ENCODE results near the gene EMILIN2. TPM values are rescaled to one million over a fixed set of nuclear protein-coding genes. Genes with fewer than 3 reads are reported as not detected.

EMILIN2 gene
- total and polyA plus RNA-seq, 9 of the 15 experiments (the other 6 are each of a cell fraction or from before 2014, with no cell fraction given) = 0.01 to 0.40 (median 0.19) TPM

DNA sequence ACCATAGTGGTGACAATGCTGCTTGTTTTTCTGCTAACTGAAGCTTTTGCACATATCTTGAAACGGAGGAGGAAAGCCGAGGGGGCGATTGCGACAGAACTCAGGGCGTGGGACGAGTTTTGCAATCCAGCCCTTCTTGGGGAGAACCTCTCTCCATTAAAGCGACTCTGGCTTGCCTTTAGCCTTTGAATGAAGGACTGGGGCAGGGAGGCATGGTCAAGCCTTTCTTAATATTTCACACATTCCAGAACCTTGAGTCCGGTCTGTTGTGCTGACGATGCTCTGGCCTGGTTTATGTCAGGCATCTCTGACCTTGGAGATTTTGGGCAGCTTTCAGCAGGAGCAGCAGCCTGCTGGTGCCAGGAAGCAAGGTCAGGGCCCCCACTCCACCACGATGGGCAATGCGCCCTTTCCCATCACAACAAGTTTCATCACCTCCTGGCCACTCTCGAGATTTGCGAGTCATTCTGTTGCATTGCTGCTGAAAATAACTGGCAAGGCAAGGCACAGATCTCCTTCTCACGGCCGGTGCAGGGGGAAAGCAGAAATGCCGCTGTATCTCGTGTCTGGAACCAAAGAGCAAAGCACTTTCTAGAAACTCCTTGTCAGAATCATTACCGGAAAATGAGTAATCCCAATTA lies 10.8 kb downstream of the EMILIN2 start:
- Histone ChIP-seq H3K27ac (ENCODE audit: extremely low read depth, low read depth, low read length) (no peak overlapping the region), H3K9ac (ENCODE audit: insufficient read depth in 1 of 2, low read depth in 2 of 2, low read length in 2 of 2) (peak overlapping the region in 1 of 2 experiments; percentile 41; a peak in 2 of 4 replicates), H3K4me3 (no peak overlapping the region), H2AFZ (ENCODE audit: low read depth, low read length) (peak overlapping the region; percentile 53), H4K20me1 (replicated peaks; ENCODE audit: control insufficient read depth, insufficient read depth, low read length) (no peaks in the 10 kb centered on the region), H3K79me2 (ENCODE audit: control insufficient read depth, insufficient read depth, low read length) (no peaks in the 10 kb centered on the region), H3K27me3 (ENCODE audit: control insufficient read depth in 2 of 2, insufficient read depth in 2 of 2, low read length in 2 of 2) (no peaks in the 10 kb centered on the region), H3K4me1 (replicated peaks in 1 of 2; ENCODE audit: control insufficient read depth in 2 of 2, insufficient read depth in 2 of 2, low read length in 2 of 2) (peaks cover 39 to 53% of the 10 kb centered on the region in 2 experiments), H3K9me3 (replicated peaks; ENCODE audit: control insufficient read depth, insufficient read depth, low read depth, low read length) (no peaks in the 10 kb centered on the region), H3K9me1 (ENCODE audit: control insufficient read depth, insufficient read depth, low read length) (no peaks in the 10 kb centered on the region), H3K4me2 (ENCODE audit: insufficient read depth, low read length) (peak overlapping the region; percentile 16), H3K36me3 (ENCODE audit: control insufficient read depth, insufficient read depth, low read length) (no peaks in the 10 kb centered on the region)
- ATAC-seq (no peak), DNase-seq (ENCODE audit: extremely low read depth in 1 of 4, low spot score in 3 of 4) (peak in 1 of 4 experiments; percentile 31), FAIRE-seq (no peak)
- in situ Hi-C loops (cut with MboI) (no loop called here), intact Hi-C loops (cut with micrococcal nuclease) (no loop called here)
- CTCF ChIA-PET (ENCODE audit: low intra/inter-chr PET ratio) = no interaction called here
- POLR2A ChIA-PET = interaction anchor here (0.6 to 0.8 kb wide), 2 partner anchors 16 to 36 kb away, joined by 3 read pairs; no protein-coding TSS in a partner anchor
- no TSS peak for BruUV-seq (replicated peaks)
- TF ChIP-seq CEBPG (CRISPR knock-in tag; IDR thresholded peaks at IDR 0.05) = peak; percentile 78
- TF ChIP-seq CEBPG (tag; conservative IDR thresholded peaks at IDR 0.05 in 1 of 2, IDR thresholded peaks at IDR 0.05 in 1 of 2) = peak; percentile 90 to 97
- 0 out of 2 replicates have a peak, but pooled peaks have one; percentile 26 for TF ChIP-seq TEAD4 (IDR thresholded peaks at IDR 0.05; ENCODE audit: low read length)
- TF ChIP-seq TEAD4 (CRISPR knock-in tag; IDR thresholded peaks at IDR 0.05; ENCODE audit: borderline replicate concordance) = no peak
- TF ChIP-seq CEBPB (tag; IDR thresholded peaks at IDR 0.05) = peak; percentile 100
- no peak for TF ChIP-seq TBP (optimal IDR thresholded peaks at IDR 0.05; ENCODE audit: low read depth, low read length)
- TF ChIP-seq IRF9 (tag; IDR thresholded peaks at IDR 0.05) = peak; percentile 70; the same call in 1 of the 2 replicates
- no peak for TF ChIP-seq GTF2E2 (tag; IDR thresholded peaks at IDR 0.05)
- peak; percentile 57; the same call in 1 of the 2 replicates for TF ChIP-seq EGR1 (conservative IDR thresholded peaks at IDR 0.05)
- 0 out of 2 replicates have a peak, but pooled peaks have one; percentile 14 for TF ChIP-seq JUND (IDR thresholded peaks at IDR 0.05; ENCODE audit: borderline replicate concordance, low read depth, low read length)
- TF ChIP-seq JUND (tag; IDR thresholded peaks at IDR 0.05; ENCODE audit: borderline replicate concordance, low read depth, low read length) = no peak
- TF ChIP-seq TRIM24 (IDR thresholded peaks at IDR 0.05) = peak; percentile 33 to 63; a peak in 1 of 4 replicates
- TF ChIP-seq, protein P1, sequence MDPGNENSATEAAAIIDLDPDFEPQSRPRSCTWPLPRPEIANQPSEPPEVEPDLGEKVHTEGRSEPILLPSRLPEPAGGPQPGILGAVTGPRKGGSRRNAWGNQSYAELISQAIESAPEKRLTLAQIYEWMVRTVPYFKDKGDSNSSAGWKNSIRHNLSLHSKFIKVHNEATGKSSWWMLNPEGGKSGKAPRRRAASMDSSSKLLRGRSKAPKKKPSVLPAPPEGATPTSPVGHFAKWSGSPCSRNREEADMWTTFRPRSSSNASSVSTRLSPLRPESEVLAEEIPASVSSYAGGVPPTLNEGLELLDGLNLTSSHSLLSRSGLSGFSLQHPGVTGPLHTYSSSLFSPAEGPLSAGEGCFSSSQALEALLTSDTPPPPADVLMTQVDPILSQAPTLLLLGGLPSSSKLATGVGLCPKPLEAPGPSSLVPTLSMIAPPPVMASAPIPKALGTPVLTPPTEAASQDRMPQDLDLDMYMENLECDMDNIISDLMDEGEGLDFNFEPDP (CRISPR knock-in tag; IDR thresholded peaks at IDR 0.05) = no peak
- peak; percentile 2; the same call in 1 of the 2 replicates for TF ChIP-seq NFE2 (IDR thresholded peaks at IDR 0.05; ENCODE audit: low read depth)
- TF ChIP-seq ARID1B (IDR thresholded peaks at IDR 0.05) = 0 out of 2 replicates have a peak, but pooled peaks have one; percentile 17
- no peak for TF ChIP-seq HDAC1 (IDR thresholded peaks at IDR 0.05)
- WGBS (ENCODE audit: insufficient coverage, low coverage, missing lambda C conversion rate) = 40% methylated on average over 18 of the region's 18 CpGs
